WTC11 (cell line): ENCODE data around the gene FOXI3. TPM values are rescaled to one million over a fixed set of nuclear protein-coding genes. Genes with fewer than 3 reads are reported as not detected.

Experiments
- ATAC-seq: fragments of 200-7000 bp; cut with Tn5 transposase; 2 replicates; pipeline ENCODE4 v1.10.0; 2021; ENCODE audit warnings: mild to moderate bottlenecking, moderate library complexity
- CTCF ChIA-PET: fragments of 300-600 bp; sonication (Branson Sonifier 250); formaldehyde crosslinking; loops from one replicate; lab custom pipeline; 2021; ENCODE audit warnings: antibody characterized with exemption; lab: Charles Lee
- POLR2A ChIA-PET: fragments of 350-600 bp; sonication (Branson Sonifier 250); formaldehyde crosslinking; loops from one replicate; lab custom pipeline; 2021; ENCODE audit warnings: antibody characterized with exemption; lab: Charles Lee
- DNase-seq: peaks from one replicate; pipeline ENCODE4 v3.0.0; 2021; ENCODE audit warnings: low spot score
- H3K27ac Mint-ChIP-seq: 2 replicates; pipeline ENCODE4 v1.8.0; 2021; ENCODE audit warnings: mixed read lengths
- H3K27me3 Mint-ChIP-seq: 2 replicates; pipeline ENCODE4 v1.8.0; 2021; ENCODE audit warnings: low read depth, mild to moderate bottlenecking, moderate library complexity, mixed read lengths
- H3K36me3 Mint-ChIP-seq: 2 replicates; pipeline ENCODE4 v1.8.0; 2021; ENCODE audit warnings: mixed read lengths
- H3K4me1 Mint-ChIP-seq: 2 replicates; pipeline ENCODE4 v1.8.0; 2022; ENCODE audit warnings: mixed read lengths
- H3K4me3 Mint-ChIP-seq: 2 replicates; pipeline ENCODE4 v1.8.0; 2021; ENCODE audit warnings: mild to moderate bottlenecking, moderate library complexity, mixed read lengths
- H3K9me3 Mint-ChIP-seq: 2 replicates; pipeline ENCODE4 v1.8.0; 2021; ENCODE audit warnings: mixed read lengths
- ELF4 ChIP-seq: sonication (generic); formaldehyde crosslinking; IDR thresholded peaks from 2 replicates; pipeline ENCODE4 v1.8.1; 2022; ENCODE audit warnings: low read depth, mild to moderate bottlenecking, moderate library complexity, missing genetic modification reagents
- FOXP1 ChIP-seq: sonication (generic); formaldehyde crosslinking; IDR thresholded peaks from 2 replicates; pipeline ENCODE4 v1.8.0; 2022; ENCODE audit warnings: missing genetic modification reagents, mild to moderate bottlenecking, moderate library complexity, borderline replicate concordance
- NR2C2 ChIP-seq: sonication (generic); formaldehyde crosslinking; IDR thresholded peaks from 2 replicates; pipeline ENCODE4 v1.8.0; 2022; ENCODE audit warnings: mild to moderate bottlenecking, missing genetic modification reagents
- SMAD4 ChIP-seq: sonication (generic); formaldehyde crosslinking; IDR thresholded peaks from 2 replicates; pipeline ENCODE4 v1.8.0; 2022; ENCODE audit warnings: mild to moderate bottlenecking, missing genetic modification reagents
- TEAD1 ChIP-seq: sonication (generic); formaldehyde crosslinking; IDR thresholded peaks from 2 replicates; pipeline ENCODE4 v1.8.0; 2022; ENCODE audit warnings: mild to moderate bottlenecking, missing genetic modification reagents
- total RNA-seq: library from RNA; stranded (reverse); gene quantifications from 3 replicates; pipeline ENCODE4 v1.2.3, GENCODE V29; 2021
- TF ChIP-seq, protein P1 (sequence below): sonication (generic); formaldehyde crosslinking; IDR thresholded peaks from 2 replicates; pipeline ENCODE4 v1.8.0; 2022; ENCODE audit warnings: mild to moderate bottlenecking, missing genetic modification reagents
- TF ChIP-seq, protein P2 (sequence below): fragments of 200-600 bp; IDR thresholded peaks from 2 replicates; pipeline ENCODE4 v1.8.0; 2022; ENCODE audit warnings: antibody characterized with exemption
- TF ChIP-seq, protein P3 (sequence below): sonication (generic); formaldehyde crosslinking; IDR thresholded peaks from 2 replicates; pipeline ENCODE4 v1.8.0; 2023; ENCODE audit warnings: mild to moderate bottlenecking, missing genetic modification reagents
- TF ChIP-seq, protein P4 (sequence below): fragments of 250-450 bp; sonication (Bioruptor Pico); IDR thresholded peaks from 2 replicates; pipeline ENCODE4 v2.1.2; 2022; ENCODE audit warnings: mild to moderate bottlenecking, moderate library complexity
- TF ChIP-seq, protein P5 (sequence below): sonication (generic); formaldehyde crosslinking; IDR thresholded peaks from 2 replicates; pipeline ENCODE4 v1.8.1; 2022; ENCODE audit warnings: low read depth, mild to moderate bottlenecking, moderate library complexity, missing genetic modification reagents, borderline replicate concordance
- TF ChIP-seq, protein P6 (sequence below): sonication (generic); formaldehyde crosslinking; IDR thresholded peaks from 2 replicates; pipeline ENCODE4 v1.8.0; 2022; ENCODE audit warnings: mild to moderate bottlenecking, missing genetic modification reagents
- TF ChIP-seq, protein P7 (sequence below): sonication (generic); formaldehyde crosslinking; IDR thresholded peaks from 2 replicates; pipeline ENCODE4 v1.8.0; 2023; ENCODE audit warnings: missing genetic modification reagents, mild to moderate bottlenecking, borderline replicate concordance
- TF ChIP-seq, protein P8 (sequence below): sonication (generic); formaldehyde crosslinking; IDR thresholded peaks from 2 replicates; pipeline ENCODE4 v1.8.1; 2023; ENCODE audit warnings: mild to moderate bottlenecking, moderate library complexity, missing genetic modification reagents

Gene FOXI3
- total RNA-seq, 1 experiment from 2014 or later, result 13.5 TPM

DNA sequence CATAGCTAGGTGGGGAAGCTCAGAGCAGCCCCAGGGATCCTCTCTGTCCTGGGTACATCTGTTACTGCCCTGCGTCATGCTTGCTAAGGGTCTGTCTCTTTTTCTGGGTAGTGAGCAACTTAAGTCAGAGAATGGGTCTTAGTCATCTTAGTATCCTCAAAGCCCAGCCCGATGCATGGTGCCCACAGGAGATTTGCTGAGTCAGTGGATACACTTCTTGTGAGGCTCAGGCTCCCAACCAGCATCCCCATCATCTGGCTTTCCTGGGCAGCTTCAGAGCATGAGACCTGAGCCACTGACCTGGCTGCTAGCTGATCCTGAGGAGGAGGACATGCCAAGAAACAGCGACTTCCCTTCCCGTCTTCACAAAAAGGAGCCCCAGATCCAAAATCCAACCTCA is 10.0 kb downstream of the FOXI3 start:
- ATAC-seq, result no peak
- 0 out of 2 replicates have a peak overlapping the region, but pooled peaks have one; percentile 43 for H3K27ac Mint-ChIP-seq
- peaks cover 42% of the 10 kb centered on the region for H3K4me1 Mint-ChIP-seq
- TF ChIP-seq TEAD1 (CRISPR knock-in tag) (no peak), SMAD4 (CRISPR knock-in tag) (no peak)
- TF ChIP-seq, protein P1, sequence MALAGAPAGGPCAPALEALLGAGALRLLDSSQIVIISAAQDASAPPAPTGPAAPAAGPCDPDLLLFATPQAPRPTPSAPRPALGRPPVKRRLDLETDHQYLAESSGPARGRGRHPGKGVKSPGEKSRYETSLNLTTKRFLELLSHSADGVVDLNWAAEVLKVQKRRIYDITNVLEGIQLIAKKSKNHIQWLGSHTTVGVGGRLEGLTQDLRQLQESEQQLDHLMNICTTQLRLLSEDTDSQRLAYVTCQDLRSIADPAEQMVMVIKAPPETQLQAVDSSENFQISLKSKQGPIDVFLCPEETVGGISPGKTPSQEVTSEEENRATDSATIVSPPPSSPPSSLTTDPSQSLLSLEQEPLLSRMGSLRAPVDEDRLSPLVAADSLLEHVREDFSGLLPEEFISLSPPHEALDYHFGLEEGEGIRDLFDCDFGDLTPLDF (CRISPR knock-in tag), result no peak
- TF ChIP-seq, protein P2, sequence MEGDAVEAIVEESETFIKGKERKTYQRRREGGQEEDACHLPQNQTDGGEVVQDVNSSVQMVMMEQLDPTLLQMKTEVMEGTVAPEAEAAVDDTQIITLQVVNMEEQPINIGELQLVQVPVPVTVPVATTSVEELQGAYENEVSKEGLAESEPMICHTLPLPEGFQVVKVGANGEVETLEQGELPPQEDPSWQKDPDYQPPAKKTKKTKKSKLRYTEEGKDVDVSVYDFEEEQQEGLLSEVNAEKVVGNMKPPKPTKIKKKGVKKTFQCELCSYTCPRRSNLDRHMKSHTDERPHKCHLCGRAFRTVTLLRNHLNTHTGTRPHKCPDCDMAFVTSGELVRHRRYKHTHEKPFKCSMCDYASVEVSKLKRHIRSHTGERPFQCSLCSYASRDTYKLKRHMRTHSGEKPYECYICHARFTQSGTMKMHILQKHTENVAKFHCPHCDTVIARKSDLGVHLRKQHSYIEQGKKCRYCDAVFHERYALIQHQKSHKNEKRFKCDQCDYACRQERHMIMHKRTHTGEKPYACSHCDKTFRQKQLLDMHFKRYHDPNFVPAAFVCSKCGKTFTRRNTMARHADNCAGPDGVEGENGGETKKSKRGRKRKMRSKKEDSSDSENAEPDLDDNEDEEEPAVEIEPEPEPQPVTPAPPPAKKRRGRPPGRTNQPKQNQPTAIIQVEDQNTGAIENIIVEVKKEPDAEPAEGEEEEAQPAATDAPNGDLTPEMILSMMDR, result no peak
- TF ChIP-seq, protein P3, sequence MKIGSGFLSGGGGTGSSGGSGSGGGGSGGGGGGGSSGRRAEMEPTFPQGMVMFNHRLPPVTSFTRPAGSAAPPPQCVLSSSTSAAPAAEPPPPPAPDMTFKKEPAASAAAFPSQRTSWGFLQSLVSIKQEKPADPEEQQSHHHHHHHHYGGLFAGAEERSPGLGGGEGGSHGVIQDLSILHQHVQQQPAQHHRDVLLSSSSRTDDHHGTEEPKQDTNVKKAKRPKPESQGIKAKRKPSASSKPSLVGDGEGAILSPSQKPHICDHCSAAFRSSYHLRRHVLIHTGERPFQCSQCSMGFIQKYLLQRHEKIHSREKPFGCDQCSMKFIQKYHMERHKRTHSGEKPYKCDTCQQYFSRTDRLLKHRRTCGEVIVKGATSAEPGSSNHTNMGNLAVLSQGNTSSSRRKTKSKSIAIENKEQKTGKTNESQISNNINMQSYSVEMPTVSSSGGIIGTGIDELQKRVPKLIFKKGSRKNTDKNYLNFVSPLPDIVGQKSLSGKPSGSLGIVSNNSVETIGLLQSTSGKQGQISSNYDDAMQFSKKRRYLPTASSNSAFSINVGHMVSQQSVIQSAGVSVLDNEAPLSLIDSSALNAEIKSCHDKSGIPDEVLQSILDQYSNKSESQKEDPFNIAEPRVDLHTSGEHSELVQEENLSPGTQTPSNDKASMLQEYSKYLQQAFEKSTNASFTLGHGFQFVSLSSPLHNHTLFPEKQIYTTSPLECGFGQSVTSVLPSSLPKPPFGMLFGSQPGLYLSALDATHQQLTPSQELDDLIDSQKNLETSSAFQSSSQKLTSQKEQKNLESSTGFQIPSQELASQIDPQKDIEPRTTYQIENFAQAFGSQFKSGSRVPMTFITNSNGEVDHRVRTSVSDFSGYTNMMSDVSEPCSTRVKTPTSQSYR (CRISPR knock-in tag), result no peak
- TF ChIP-seq, protein P4, sequence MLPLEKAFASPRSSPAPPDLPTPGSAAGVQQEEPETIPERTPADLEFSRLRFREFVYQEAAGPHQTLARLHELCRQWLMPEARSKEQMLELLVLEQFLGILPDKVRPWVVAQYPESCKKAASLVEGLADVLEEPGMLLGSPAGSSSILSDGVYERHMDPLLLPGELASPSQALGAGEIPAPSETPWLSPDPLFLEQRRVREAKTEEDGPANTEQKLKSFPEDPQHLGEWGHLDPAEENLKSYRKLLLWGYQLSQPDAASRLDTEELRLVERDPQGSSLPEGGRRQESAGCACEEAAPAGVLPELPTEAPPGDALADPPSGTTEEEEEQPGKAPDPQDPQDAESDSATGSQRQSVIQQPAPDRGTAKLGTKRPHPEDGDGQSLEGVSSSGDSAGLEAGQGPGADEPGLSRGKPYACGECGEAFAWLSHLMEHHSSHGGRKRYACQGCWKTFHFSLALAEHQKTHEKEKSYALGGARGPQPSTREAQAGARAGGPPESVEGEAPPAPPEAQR (CRISPR knock-in tag), result no peak
- TF ChIP-seq, protein P5, sequence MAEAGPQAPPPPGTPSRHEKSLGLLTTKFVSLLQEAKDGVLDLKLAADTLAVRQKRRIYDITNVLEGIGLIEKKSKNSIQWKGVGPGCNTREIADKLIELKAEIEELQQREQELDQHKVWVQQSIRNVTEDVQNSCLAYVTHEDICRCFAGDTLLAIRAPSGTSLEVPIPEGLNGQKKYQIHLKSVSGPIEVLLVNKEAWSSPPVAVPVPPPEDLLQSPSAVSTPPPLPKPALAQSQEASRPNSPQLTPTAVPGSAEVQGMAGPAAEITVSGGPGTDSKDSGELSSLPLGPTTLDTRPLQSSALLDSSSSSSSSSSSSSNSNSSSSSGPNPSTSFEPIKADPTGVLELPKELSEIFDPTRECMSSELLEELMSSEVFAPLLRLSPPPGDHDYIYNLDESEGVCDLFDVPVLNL (CRISPR knock-in tag), result no peak
- TF ChIP-seq, protein P6, sequence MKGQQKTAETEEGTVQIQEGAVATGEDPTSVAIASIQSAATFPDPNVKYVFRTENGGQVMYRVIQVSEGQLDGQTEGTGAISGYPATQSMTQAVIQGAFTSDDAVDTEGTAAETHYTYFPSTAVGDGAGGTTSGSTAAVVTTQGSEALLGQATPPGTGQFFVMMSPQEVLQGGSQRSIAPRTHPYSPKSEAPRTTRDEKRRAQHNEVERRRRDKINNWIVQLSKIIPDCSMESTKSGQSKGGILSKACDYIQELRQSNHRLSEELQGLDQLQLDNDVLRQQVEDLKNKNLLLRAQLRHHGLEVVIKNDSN (CRISPR knock-in tag), result no peak
- POLR2A ChIA-PET, result no interaction called here
- H3K9me3 Mint-ChIP-seq, result no peaks in the 10 kb centered on the region
- peaks cover 9% of the 10 kb centered on the region; the same call in 1 of the 2 replicates for H3K36me3 Mint-ChIP-seq
- H3K4me3 Mint-ChIP-seq, result no peak overlapping the region
- CTCF ChIA-PET, result interaction anchor here (0.7 kb wide), 1 partner anchor 242 kb away, joined by 3 read pairs; no protein-coding TSS in a partner anchor
- peaks cover 17% of the 10 kb centered on the region for H3K27me3 Mint-ChIP-seq
- no peak for DNase-seq

DNA sequence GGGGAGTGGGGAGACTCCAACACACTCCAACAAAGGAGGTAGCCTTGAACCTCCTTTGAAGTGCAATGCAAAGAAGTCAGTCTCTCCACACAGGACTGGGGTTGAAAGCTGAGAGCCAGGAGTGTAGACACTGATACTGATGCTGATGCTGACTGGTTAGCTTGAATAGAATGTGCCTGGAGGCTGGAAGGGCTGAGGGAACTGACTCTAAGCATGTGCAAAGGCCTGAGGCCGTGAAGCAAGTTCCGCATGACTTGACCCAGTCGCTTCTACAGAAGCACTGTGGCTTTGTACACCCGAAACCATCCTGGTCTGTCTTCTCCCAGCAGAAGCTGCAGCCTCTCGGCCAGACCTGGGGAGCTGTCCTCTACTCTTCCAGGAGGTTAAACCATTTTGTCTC is 10.4 kb downstream of the FOXI3 start:
- peaks cover 5% of the 10 kb centered on the region; the same call in 1 of the 2 replicates for H3K36me3 Mint-ChIP-seq
- no peaks in the 10 kb centered on the region for H3K9me3 Mint-ChIP-seq
- ATAC-seq (peak; percentile 29), DNase-seq (no peak)
- peaks cover 42% of the 10 kb centered on the region for H3K4me1 Mint-ChIP-seq
- H3K27me3 Mint-ChIP-seq, result peaks cover 17% of the 10 kb centered on the region
- H3K27ac Mint-ChIP-seq, result no peak overlapping the region
- H3K4me3 Mint-ChIP-seq, result no peak overlapping the region
- ChIA-PET CTCF (interaction anchor here (0.7 kb wide), 1 partner anchor 242 kb away, joined by 3 read pairs; no protein-coding TSS in a partner anchor), POLR2A (no interaction called here)
- TF ChIP-seq FOXP1 (CRISPR knock-in tag) (no peak), ELF4 (CRISPR knock-in tag) (no peak), NR2C2 (CRISPR knock-in tag) (no peak)
- TF ChIP-seq, protein P5 (CRISPR knock-in tag), result no peak
- TF ChIP-seq, protein P7, sequence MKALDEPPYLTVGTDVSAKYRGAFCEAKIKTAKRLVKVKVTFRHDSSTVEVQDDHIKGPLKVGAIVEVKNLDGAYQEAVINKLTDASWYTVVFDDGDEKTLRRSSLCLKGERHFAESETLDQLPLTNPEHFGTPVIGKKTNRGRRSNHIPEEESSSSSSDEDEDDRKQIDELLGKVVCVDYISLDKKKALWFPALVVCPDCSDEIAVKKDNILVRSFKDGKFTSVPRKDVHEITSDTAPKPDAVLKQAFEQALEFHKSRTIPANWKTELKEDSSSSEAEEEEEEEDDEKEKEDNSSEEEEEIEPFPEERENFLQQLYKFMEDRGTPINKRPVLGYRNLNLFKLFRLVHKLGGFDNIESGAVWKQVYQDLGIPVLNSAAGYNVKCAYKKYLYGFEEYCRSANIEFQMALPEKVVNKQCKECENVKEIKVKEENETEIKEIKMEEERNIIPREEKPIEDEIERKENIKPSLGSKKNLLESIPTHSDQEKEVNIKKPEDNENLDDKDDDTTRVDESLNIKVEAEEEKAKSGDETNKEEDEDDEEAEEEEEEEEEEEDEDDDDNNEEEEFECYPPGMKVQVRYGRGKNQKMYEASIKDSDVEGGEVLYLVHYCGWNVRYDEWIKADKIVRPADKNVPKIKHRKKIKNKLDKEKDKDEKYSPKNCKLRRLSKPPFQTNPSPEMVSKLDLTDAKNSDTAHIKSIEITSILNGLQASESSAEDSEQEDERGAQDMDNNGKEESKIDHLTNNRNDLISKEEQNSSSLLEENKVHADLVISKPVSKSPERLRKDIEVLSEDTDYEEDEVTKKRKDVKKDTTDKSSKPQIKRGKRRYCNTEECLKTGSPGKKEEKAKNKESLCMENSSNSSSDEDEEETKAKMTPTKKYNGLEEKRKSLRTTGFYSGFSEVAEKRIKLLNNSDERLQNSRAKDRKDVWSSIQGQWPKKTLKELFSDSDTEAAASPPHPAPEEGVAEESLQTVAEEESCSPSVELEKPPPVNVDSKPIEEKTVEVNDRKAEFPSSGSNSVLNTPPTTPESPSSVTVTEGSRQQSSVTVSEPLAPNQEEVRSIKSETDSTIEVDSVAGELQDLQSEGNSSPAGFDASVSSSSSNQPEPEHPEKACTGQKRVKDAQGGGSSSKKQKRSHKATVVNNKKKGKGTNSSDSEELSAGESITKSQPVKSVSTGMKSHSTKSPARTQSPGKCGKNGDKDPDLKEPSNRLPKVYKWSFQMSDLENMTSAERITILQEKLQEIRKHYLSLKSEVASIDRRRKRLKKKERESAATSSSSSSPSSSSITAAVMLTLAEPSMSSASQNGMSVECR (CRISPR knock-in tag), result no peak
- TF ChIP-seq, protein P8, sequence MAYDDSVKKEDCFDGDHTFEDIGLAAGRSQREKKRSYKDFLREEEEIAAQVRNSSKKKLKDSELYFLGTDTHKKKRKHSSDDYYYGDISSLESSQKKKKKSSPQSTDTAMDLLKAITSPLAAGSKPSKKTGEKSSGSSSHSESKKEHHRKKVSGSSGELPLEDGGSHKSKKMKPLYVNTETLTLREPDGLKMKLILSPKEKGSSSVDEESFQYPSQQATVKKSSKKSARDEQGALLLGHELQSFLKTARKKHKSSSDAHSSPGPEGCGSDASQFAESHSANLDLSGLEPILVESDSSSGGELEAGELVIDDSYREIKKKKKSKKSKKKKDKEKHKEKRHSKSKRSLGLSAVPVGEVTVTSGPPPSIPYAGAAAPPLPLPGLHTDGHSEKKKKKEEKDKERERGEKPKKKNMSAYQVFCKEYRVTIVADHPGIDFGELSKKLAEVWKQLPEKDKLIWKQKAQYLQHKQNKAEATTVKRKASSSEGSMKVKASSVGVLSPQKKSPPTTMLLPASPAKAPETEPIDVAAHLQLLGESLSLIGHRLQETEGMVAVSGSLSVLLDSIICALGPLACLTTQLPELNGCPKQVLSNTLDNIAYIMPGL (CRISPR knock-in tag), result no peak
- TF ChIP-seq, protein P4 (CRISPR knock-in tag), result no peak
